Caco-2 (cell line): Measurements from ENCODE around the gene SPINK5. TPM values are rescaled to one million over a fixed set of nuclear protein-coding genes. Genes with fewer than 3 reads are reported as not detected.

Experiments used
- BruUV-seq: library from RNA; stranded (reverse); fragments of 400-500 nt; replicated peaks from 2 replicates; lab custom pipeline; 2021; lab: Mats Ljungman, UMichigan
- CTCF ChIA-PET: fragments of 300-600 bp; sonication (Branson Sonifier 250); formaldehyde crosslinking; loops from one replicate; lab custom pipeline; 2022; ENCODE audit warnings: antibody characterized with exemption; lab: Charles Lee
- POLR2A ChIA-PET: fragments of 300-600 bp; sonication (Branson Sonifier 250); formaldehyde crosslinking; loops from one replicate; lab custom pipeline; 2022; ENCODE audit warnings: antibody characterized with exemption; lab: Charles Lee
- DNase-seq, 2 experiments: peaks; one replicate each; pipeline versions ENCODE4 v3.0.0 to v3.0.0-alpha.2; 2020 to 2022
- H3K27me3 ChIP-seq: replicated peaks from 2 replicates; pipeline ENCODE4 v1.6.0; 2011; ENCODE audit warnings: low read length; ENCODE audit not compliant: control insufficient read depth, insufficient read depth
- H3K36me3 ChIP-seq: 2 replicates; pipeline ENCODE4 v1.5.1; 2011; ENCODE audit warnings: low read length; ENCODE audit not compliant: control insufficient read depth, insufficient read depth
- H3K4me1 ChIP-seq: fragments of 250-450 bp; sonication (Bioruptor Pico); 2 replicates; pipeline ENCODE4 v1.5.1; 2020; ENCODE audit warnings: mild to moderate bottlenecking
- H3K4me3 ChIP-seq: 2 replicates; pipeline ENCODE4 v1.5.1; 2011; ENCODE audit warnings: low read depth, mild to moderate bottlenecking, control low read depth, low read length
- H3K9me3 ChIP-seq: fragments of 250-450 bp; sonication (Bioruptor Pico); 2 replicates; pipeline ENCODE4 v1.5.1; 2020; ENCODE audit warnings: mild to moderate bottlenecking, moderate library complexity
- H3K27ac Mint-ChIP-seq: one replicate; pipeline ENCODE4 v1.8.0; 2022; ENCODE audit warnings: mixed read lengths; ENCODE audit not compliant: unreplicated experiment
- H3K27me3 Mint-ChIP-seq: one replicate; pipeline ENCODE4 v1.8.0; 2022; ENCODE audit warnings: mixed read lengths; ENCODE audit not compliant: insufficient read depth, unreplicated experiment
- H3K36me3 Mint-ChIP-seq: one replicate; pipeline ENCODE4 v1.8.0; 2022; ENCODE audit warnings: mild to moderate bottlenecking, mixed read lengths; ENCODE audit not compliant: insufficient read depth, unreplicated experiment
- H3K4me1 Mint-ChIP-seq: one replicate; pipeline ENCODE4 v1.8.0; 2022; ENCODE audit warnings: low read depth, mixed read lengths; ENCODE audit not compliant: unreplicated experiment
- H3K4me3 Mint-ChIP-seq: one replicate; pipeline ENCODE4 v1.8.0; 2022; ENCODE audit warnings: mild to moderate bottlenecking, moderate library complexity, mixed read lengths; ENCODE audit not compliant: unreplicated experiment
- H3K9me3 Mint-ChIP-seq: one replicate; pipeline ENCODE4 v1.8.0; 2022; ENCODE audit warnings: mixed read lengths; ENCODE audit not compliant: unreplicated experiment
- intact Hi-C: fragments of 100-400 bp; cut with micrococcal nuclease; formaldehyde crosslinking; loops from one replicate; pipeline ENCODE4 v1.10.0; 2022; ENCODE audit not compliant: unreplicated experiment
- total RNA-seq: library from RNA; stranded (reverse); gene quantifications from 2 replicates; pipeline ENCODE4 v1.2.3, GENCODE V29; 2022
- TF ChIP-seq, protein P1 (sequence below), 2 experiments: fragments of 200-600 bp in 1 of 2; IDR thresholded peaks; 1 replicate in 1 of 2; 2 replicates in 1 of 2; pipeline versions ENCODE4 v1.5.1 to v1.8.0; 2011 to 2022; ENCODE audit warnings: antibody characterized with exemption in 1 of 2, control low read depth in 1 of 2, inconsistent platforms in 1 of 2, low read depth in 1 of 2, low read length in 1 of 2, mild to moderate bottlenecking in 1 of 2, moderate library complexity in 1 of 2; ENCODE audit not compliant: insufficient read depth in 1 of 2, severe bottlenecking in 1 of 2, unreplicated experiment in 1 of 2

The SPINK5 gene
- total RNA-seq, 1 experiment from 2014 or later, result 2.2 TPM

DNA sequence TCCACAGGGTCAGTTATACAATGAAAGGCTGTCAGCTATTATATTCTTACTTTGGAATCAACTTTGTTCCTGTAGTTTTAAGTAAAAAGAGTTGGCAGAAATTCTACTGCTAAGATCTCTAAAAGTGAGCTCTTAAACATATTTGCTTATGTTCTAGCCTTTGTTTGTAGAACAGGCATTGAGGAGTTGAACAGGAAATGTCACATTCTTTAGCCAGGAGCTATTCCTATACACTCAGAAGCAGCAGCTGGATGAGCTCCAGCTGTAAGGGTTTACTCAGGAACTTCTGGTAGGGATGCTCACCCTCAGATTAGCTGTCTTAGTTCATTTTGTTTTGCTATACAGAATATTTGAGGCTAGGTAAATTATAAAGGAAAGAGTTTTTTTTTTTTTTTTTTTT is 82.1 kb downstream of the SPINK5 start:
- Mint-ChIP-seq H3K36me3 (peaks cover 6% of the 10 kb centered on the region), H3K27me3 (no peaks in the 10 kb centered on the region), H3K27ac (peak overlapping the region; percentile 90), H3K4me3 (peak overlapping the region; percentile 57), H3K4me1 (peaks cover 44% of the 10 kb centered on the region), H3K9me3 (peaks cover 21% of the 10 kb centered on the region)
- TF ChIP-seq, protein P1, sequence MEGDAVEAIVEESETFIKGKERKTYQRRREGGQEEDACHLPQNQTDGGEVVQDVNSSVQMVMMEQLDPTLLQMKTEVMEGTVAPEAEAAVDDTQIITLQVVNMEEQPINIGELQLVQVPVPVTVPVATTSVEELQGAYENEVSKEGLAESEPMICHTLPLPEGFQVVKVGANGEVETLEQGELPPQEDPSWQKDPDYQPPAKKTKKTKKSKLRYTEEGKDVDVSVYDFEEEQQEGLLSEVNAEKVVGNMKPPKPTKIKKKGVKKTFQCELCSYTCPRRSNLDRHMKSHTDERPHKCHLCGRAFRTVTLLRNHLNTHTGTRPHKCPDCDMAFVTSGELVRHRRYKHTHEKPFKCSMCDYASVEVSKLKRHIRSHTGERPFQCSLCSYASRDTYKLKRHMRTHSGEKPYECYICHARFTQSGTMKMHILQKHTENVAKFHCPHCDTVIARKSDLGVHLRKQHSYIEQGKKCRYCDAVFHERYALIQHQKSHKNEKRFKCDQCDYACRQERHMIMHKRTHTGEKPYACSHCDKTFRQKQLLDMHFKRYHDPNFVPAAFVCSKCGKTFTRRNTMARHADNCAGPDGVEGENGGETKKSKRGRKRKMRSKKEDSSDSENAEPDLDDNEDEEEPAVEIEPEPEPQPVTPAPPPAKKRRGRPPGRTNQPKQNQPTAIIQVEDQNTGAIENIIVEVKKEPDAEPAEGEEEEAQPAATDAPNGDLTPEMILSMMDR (IDR thresholded peaks at IDR 0.05; ENCODE audit: insufficient read depth in 1 of 2, low read depth in 1 of 2, low read length in 1 of 2, severe bottlenecking in 1 of 2, unreplicated experiment in 1 of 2), result no peak
- Histone ChIP-seq H3K9me3 (no peaks in the 10 kb centered on the region), H3K4me1 (peaks cover 53% of the 10 kb centered on the region), H3K36me3 (no peaks in the 10 kb centered on the region; the same call in 1 of the 2 replicates), H3K27me3 (no peaks in the 10 kb centered on the region), H3K4me3 (no peak overlapping the region)
- CTCF ChIA-PET, result interaction anchor here (0.6 to 0.8 kb wide), 4 partner anchors 9 to 351 kb away, joined by 3 to 4 read pairs (median 4); no protein-coding TSS in a partner anchor
- DNase-seq, result peak; percentile 71 to 77
- no TSS peak for BruUV-seq
- intact Hi-C loops, result loop anchor here (1.0 to 2.0 kb wide), 5 partner anchors 11 to 307 kb away; partner anchors contain the start of gene FBXO38
- POLR2A ChIA-PET, result interaction anchor here (0.6 kb wide), 1 partner anchor 308 kb away, joined by 3 read pairs; no protein-coding TSS in a partner anchor

GRCh38 chr5:148146487-148146886 is 82.7 kb downstream of the SPINK5 start:
- Histone ChIP-seq H3K27me3 (no peaks in the 10 kb centered on the region), H3K36me3 (no peaks in the 10 kb centered on the region; the same call in 1 of the 2 replicates), H3K4me1 (peaks cover 53% of the 10 kb centered on the region), H3K4me3 (no peak overlapping the region), H3K9me3 (no peaks in the 10 kb centered on the region)
- Mint-ChIP-seq H3K4me1 (peaks cover 44% of the 10 kb centered on the region), H3K36me3 (peaks cover 6% of the 10 kb centered on the region), H3K9me3 (peaks cover 21% of the 10 kb centered on the region), H3K4me3 (peak overlapping the region; percentile 57), H3K27ac (peak overlapping the region; percentile 90), H3K27me3 (no peaks in the 10 kb centered on the region)
- POLR2A ChIA-PET, result interaction anchor here (0.6 kb wide), 1 partner anchor 308 kb away, joined by 3 read pairs; no protein-coding TSS in a partner anchor
- intact Hi-C loops, result loop anchor here (1.0 to 2.0 kb wide), 5 partner anchors 11 to 308 kb away; partner anchors contain the start of gene FBXO38
- TF ChIP-seq, protein P1 (IDR thresholded peaks at IDR 0.05; ENCODE audit: insufficient read depth in 1 of 2, low read depth in 1 of 2, low read length in 1 of 2, severe bottlenecking in 1 of 2, unreplicated experiment in 1 of 2), result no peak
- TSS peak; percentile 31 for BruUV-seq
- CTCF ChIA-PET, result interaction anchor here (0.6 to 0.8 kb wide), 3 partner anchors 8 to 20 kb away, joined by 3 to 4 read pairs (median 4); no protein-coding TSS in a partner anchor
- peak in 1 of 2 experiments; percentile 7 for DNase-seq

GRCh38 chr5:148147415-148147814 is 83.6 kb downstream of the SPINK5 start:
- Mint-ChIP-seq H3K4me3 (peak overlapping the region; percentile 57), H3K27me3 (no peaks in the 10 kb centered on the region), H3K9me3 (peaks cover 16% of the 10 kb centered on the region), H3K27ac (peak overlapping the region; percentile 90), H3K36me3 (peaks cover 6% of the 10 kb centered on the region), H3K4me1 (peaks cover 44% of the 10 kb centered on the region)
- no TSS peak for BruUV-seq
- H3K36me3 ChIP-seq, result no peaks in the 10 kb centered on the region; the same call in 1 of the 2 replicates
- peaks cover 53% of the 10 kb centered on the region for H3K4me1 ChIP-seq
- H3K4me3 ChIP-seq, result no peak overlapping the region
- H3K27me3 ChIP-seq, result no peaks in the 10 kb centered on the region
- intact Hi-C loops, result loop anchor here (2.0 kb wide), 3 partner anchors 15 to 309 kb away; partner anchors contain the start of gene FBXO38
- ChIA-PET CTCF (interaction anchor here (0.5 to 1.0 kb wide), 2 partner anchors 228 to 251 kb away, joined by 4 to 5 read pairs; no protein-coding TSS in a partner anchor), POLR2A (no interaction called here)
- peak; percentile 50 to 71 for DNase-seq
- TF ChIP-seq, protein P1 (IDR thresholded peaks at IDR 0.05; ENCODE audit: insufficient read depth in 1 of 2, low read depth in 1 of 2, low read length in 1 of 2, severe bottlenecking in 1 of 2, unreplicated experiment in 1 of 2), result no peak
- no peaks in the 10 kb centered on the region for H3K9me3 ChIP-seq
